Coronary artery (tissue), 2 donors: ENCODE data around the gene ALOX5AP.

Experiments
- DNase-seq: peaks from one replicate; pipeline ENCODE4 v3.0.0-alpha.2; 2017; ENCODE audit warnings: low spot score
- H3K27ac ChIP-seq, 2 donors: fragments of 200-600 bp; sonication (generic); one replicate each; pipeline ENCODE4 v1.5.1; 2016 to 2019
- H3K4me3 ChIP-seq: fragments of 200-600 bp; sonication (generic); 2 replicates; pipeline ENCODE4 v1.5.1; 2016; ENCODE audit warnings: mild to moderate bottlenecking, moderate library complexity
- CTCF ChIP-seq: fragments of 200-600 bp; sonication (generic); IDR thresholded peaks from one replicate; pipeline ENCODE4 v1.5.1; 2019; ENCODE audit warnings: antibody characterized with exemption

The ALOX5AP gene

GRCh38 chr13:30797847-30798535, 62.6 kb downstream of the ALOX5AP start:
- H3K27ac ChIP-seq = no peak overlapping the region
- no peak for TF ChIP-seq CTCF
- no peak overlapping the region for H3K4me3 ChIP-seq
- no peak for DNase-seq

DNA sequence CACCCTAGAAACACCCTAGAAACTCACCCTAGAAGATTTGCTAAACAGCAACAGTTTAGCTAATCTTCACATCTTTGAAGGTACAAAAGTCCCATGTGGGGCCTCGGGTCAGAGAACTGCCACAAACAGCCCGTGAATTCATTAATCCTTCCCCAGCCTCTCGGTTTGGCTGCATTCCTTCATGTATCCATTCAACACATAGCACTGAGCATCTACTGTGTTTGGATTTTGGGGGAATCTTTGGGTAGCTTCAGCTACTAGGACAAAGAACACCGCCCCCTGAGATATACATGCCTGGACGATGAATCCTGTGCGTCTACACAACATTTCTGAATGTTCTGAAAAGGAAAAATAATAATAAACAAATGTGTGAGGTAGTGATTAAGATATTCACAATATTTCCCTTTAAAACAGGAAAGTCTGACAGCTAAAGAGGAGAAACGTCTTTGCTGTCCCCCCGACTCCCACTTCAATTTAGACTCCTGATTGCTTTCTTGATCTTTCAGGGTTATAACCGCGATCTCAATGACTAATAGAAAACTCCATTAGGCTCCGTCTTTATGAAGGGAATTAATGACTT, 63.5 kb downstream of the ALOX5AP start:
- Histone ChIP-seq H3K27ac (no peak overlapping the region), H3K4me3 (no peak overlapping the region)
- TF ChIP-seq CTCF = no peak
- DNase-seq = no peak

DNA sequence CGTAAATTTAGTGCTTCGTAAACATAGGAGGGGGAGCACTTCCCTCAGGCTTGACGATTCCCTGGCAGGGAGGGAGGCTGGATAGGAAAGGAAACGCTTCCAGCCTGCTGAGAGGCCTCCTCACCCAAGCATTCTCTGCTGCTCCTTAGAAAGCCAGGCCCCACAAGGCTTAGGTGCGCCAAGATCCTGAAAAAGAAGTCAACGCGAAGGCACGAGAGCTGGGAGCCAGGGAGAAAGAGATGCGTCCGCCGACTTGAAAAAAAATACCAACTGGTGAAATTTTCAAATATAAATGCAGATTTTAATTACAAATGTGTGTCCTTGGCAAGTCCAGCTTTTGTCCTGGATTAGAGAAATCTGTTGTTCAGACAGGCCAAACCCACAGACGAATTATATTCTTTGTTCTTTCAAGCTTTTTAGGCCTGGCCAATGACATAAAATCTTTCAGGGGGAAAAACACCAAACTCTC, 64.0 kb downstream of the ALOX5AP start:
- TF ChIP-seq CTCF = no peak
- no peak for DNase-seq
- H3K4me3 ChIP-seq = no peak overlapping the region
- no peak overlapping the region for H3K27ac ChIP-seq

DNA sequence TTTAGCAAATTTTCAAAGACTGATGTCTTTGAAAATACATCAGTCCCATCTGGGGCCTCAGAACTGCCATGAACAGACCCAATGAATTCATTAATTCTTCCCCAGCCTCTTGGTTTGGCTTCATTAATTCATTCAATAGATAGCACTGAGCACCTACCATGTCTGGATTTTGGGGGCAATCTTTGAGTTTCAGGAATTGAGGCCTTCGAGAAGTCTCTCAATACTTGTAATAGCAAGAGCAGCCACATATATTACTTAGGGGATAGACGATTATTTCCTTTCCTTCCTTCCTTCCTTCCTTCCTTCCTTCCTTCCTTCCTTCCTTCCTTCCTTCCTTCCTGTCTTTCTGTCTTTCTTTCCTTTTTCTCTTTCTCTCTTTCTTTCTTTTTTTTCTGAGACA, 64.8 kb downstream of the ALOX5AP start:
- Histone ChIP-seq H3K27ac (no peak overlapping the region), H3K4me3 (no peak overlapping the region)
- TF ChIP-seq CTCF = no peak
- no peak for DNase-seq

DNA sequence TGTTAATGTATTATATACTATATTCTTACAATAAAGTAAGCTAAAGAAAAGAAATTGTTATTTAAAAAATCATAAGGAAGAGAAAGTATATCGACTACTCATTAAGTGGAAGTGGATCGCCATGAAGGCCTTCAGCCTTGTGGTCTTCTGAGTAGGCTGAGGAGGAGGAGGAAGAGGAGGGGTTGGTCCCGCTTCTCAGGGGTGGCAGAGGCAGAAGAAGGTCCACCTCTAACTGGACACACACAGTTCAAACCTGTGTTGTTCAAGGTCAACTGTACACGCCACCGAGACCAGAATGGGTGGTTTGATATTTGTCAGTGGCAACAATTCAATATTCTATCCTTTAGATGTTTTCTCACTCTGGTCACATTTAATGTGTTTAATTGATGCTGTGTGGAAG, 67.2 kb downstream of the ALOX5AP start:
- DNase-seq = no peak
- no peak for TF ChIP-seq CTCF
- H3K27ac ChIP-seq = peak overlapping the region in 1 of 2 donors; percentile 54
- peak overlapping the region; percentile 65 for H3K4me3 ChIP-seq

DNA sequence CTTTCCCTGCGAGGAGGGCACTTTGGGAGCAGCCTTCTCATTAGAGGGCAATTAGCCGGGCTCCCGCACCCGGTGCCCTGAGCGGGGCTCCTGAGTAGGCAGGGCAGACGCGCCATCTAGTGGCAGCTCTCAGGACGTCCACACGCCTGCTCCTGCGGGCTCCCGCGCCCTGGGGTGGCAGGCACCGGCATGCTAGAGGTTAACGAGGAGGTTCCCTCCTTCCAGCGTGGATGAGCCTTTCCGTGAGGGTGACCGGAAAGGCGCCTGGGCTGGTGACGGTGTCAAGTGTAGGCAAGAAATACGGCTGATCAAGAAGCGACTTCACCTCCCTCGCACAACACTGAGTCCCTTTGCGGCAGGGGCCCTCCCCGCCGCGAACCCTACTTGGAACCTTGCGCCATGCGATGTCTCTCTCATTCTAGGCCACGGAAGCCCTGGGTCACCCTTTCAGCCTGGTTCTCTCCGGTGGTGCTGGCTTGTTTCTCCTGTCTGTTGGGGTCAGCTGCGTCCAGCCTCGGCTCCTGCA, 67.7 kb downstream of the ALOX5AP start:
- peak; percentile 88 for TF ChIP-seq CTCF
- peak overlapping the region in 1 of 2 donors; percentile 54 for H3K27ac ChIP-seq
- DNase-seq = peak; percentile 88
- H3K4me3 ChIP-seq = peak overlapping the region; percentile 65

DNA sequence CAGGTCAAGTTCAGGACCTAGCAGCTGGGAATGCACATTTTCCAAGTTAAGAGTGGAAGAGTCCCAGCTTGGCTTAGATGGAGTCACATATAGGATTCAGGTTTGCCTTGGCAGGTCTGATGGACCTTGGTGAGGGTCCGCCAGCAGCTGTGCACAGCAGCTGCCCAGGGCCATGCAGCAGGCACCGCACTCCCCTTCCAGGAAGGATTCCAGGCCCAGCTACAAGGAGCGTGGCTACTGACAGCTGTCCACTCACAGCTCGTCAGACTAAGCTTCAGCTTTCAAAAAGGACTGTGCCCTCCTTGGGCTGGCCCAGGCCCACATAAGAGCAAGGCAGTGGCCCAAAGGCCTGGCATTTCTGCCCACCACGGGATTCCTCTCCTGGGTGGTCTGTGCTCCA, 68.4 kb downstream of the ALOX5AP start:
- peak overlapping the region; percentile 65 for H3K4me3 ChIP-seq

More for the DNA sequence above, 68.4 kb downstream of the ALOX5AP start:
- H3K27ac ChIP-seq = no peak overlapping the region
- no peak for TF ChIP-seq CTCF
- DNase-seq = no peak
